ENCODE measurements around the gene TMEM119.

DNA sequence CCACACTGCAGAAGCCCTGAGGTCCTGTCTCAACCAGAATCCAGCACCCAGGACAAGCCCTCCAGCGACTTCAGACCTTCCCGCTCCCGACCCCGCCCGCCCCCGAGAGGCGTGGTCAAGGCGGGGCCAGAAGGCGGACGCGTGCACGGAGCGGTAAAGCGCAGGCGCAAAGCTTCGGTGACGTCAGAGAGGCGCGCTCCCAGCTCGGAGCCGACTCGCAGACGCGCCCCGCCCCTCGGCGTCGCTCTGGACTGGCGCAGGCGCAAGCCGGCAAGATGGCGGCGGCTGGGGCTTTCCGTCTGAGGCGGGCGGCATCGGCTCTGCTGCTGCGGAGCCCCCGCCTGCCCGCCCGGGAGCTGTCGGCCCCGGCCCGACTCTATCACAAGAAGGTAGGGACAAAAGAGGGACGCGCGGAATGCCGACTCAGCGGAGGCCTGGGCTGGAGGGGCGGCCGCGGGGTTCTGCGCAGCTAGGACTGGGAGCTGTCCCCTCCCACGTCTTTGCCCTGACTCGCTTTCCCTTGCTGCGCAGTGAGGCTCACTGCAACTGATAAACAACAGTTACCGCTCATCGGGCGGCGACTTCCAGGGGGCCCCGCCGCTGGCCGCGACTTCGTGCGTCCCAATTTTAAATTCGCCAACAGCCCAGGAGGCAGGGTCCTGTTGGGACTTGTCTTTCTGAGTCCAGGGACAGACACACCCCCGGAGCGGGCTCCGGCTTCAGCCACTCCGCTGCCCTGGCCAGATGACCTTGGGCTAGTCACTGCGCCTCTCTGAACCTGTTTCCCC, 35.3 kb downstream of the TMEM119 start, which contains the start of gene ISCU:
- no peak for TF ChIP-seq CTCF (IDR thresholded peaks at IDR 0.05)
- peak; percentile 67 for TF ChIP-seq POLR2AphosphoS5 (IDR thresholded peaks at IDR 0.05; ENCODE audit: low read depth, low read length)
- TF ChIP-seq REST (IDR thresholded peaks at IDR 0.05; ENCODE audit: insufficient read depth in 1 of 2, low read depth in 2 of 2, low read length in 1 of 2), result no peak; a peak in 1 of 4 replicates
- TF ChIP-seq SIN3A (IDR thresholded peaks at IDR 0.05; ENCODE audit: borderline replicate concordance, insufficient read depth, low read depth, low read length), result peak; percentile 23
- TF ChIP-seq TCF7L2 (IDR thresholded peaks at IDR 0.05; ENCODE audit: low read depth, low read length), result no peak

Data from Panc1 (cell line).